Measurements from ENCODE around the gene SERPIND1. TPM values are rescaled to one million over a fixed set of nuclear protein-coding genes. Genes with fewer than 3 reads are reported as not detected.

SERPIND1 gene
- total RNA-seq, 1 donor from 2014 or later = 0.18 TPM

DNA sequence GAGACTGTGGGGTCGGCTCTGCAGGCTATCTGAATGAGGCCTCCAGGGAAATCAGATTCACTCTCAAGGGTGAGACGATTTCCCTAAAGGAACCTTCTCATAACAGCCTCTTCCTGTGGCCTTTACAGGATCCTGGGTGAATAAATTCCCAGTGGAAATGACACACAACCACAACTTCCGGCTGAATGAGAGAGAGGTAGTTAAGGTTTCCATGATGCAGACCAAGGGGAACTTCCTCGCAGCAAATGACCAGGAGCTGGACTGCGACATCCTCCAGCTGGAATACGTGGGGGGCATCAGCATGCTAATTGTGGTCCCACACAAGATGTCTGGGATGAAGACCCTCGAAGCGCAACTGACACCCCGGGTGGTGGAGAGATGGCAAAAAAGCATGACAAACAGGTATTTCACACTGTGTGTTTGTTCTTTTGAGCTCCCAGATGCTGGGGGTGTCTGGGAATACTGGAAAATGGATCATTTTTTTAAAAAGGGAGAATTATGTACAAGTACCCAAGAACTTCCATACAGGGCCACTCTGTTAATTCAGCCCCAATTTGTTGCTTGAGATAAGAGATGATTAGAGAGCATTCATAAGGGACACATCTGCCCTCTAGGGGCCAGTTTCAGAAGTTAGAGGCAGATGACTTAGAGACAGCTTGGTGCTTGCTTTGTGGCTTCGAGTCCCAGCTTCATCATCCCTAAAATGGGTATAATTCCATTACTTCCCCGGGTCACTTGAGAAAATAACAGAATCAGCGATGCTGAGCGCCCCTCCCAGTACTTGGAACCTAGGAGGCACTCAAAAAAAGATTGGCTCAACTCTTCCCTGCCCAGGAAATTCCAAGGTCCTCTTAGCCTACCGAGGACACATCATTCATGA lies 10.2 kb downstream of the SERPIND1 start:
- TF ChIP-seq, protein P1, sequence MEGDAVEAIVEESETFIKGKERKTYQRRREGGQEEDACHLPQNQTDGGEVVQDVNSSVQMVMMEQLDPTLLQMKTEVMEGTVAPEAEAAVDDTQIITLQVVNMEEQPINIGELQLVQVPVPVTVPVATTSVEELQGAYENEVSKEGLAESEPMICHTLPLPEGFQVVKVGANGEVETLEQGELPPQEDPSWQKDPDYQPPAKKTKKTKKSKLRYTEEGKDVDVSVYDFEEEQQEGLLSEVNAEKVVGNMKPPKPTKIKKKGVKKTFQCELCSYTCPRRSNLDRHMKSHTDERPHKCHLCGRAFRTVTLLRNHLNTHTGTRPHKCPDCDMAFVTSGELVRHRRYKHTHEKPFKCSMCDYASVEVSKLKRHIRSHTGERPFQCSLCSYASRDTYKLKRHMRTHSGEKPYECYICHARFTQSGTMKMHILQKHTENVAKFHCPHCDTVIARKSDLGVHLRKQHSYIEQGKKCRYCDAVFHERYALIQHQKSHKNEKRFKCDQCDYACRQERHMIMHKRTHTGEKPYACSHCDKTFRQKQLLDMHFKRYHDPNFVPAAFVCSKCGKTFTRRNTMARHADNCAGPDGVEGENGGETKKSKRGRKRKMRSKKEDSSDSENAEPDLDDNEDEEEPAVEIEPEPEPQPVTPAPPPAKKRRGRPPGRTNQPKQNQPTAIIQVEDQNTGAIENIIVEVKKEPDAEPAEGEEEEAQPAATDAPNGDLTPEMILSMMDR (IDR thresholded peaks at IDR 0.05; ENCODE audit: unreplicated experiment) = peak; percentile 55
- H3K27ac Mint-ChIP-seq (ENCODE audit: unreplicated experiment) = peak overlapping the region; percentile 32
- H3K9me3 Mint-ChIP-seq (ENCODE audit: unreplicated experiment) = no peaks in the 10 kb centered on the region

DNA sequence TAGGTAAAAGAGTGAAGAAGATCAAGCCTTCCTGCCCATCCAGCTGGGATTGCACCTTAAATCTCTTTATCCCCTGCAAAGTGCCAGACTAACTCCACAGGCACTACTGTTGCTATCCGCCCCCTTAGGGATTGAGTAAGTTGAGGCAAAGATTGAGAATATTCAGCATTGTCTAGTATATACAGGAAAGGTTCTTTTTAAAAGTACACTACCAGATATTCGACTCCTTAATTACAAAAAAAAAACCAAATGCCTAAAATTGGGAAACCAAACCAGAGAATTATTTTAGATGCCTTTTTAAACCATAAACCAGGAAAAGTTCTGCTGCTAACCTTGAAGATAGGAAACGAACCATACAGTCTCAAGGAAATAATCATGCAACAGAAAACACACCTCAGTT lies 11.5 kb downstream of the SERPIND1 start:
- no peak overlapping the region for H3K4me3 Mint-ChIP-seq (ENCODE audit: unreplicated experiment)
- no peaks in the 10 kb centered on the region for H3K9me3 Mint-ChIP-seq (ENCODE audit: unreplicated experiment)
- H3K27ac Mint-ChIP-seq (ENCODE audit: unreplicated experiment) = no peak overlapping the region
- H3K4me1 Mint-ChIP-seq (ENCODE audit: unreplicated experiment) = no peaks in the 10 kb centered on the region
- peaks cover 14% of the 10 kb centered on the region for H3K36me3 Mint-ChIP-seq (ENCODE audit: low read depth, unreplicated experiment)
- DNase-seq (ENCODE audit: low spot score) = no peak
- peaks cover 4% of the 10 kb centered on the region for H3K27me3 Mint-ChIP-seq (ENCODE audit: unreplicated experiment)
- TF ChIP-seq, protein P1 (IDR thresholded peaks at IDR 0.05; ENCODE audit: unreplicated experiment) = no peak

More for the DNA sequence above, 10.2 kb downstream of the SERPIND1 start:
- H3K27me3 Mint-ChIP-seq (ENCODE audit: unreplicated experiment) = peaks cover 4% of the 10 kb centered on the region
- H3K36me3 Mint-ChIP-seq (ENCODE audit: low read depth, unreplicated experiment) = peaks cover 22% of the 10 kb centered on the region
- no peaks in the 10 kb centered on the region for H3K4me1 Mint-ChIP-seq (ENCODE audit: unreplicated experiment)
- peak; percentile 51 for DNase-seq (ENCODE audit: low spot score)
- H3K4me3 Mint-ChIP-seq (ENCODE audit: unreplicated experiment) = no peak overlapping the region

DNA sequence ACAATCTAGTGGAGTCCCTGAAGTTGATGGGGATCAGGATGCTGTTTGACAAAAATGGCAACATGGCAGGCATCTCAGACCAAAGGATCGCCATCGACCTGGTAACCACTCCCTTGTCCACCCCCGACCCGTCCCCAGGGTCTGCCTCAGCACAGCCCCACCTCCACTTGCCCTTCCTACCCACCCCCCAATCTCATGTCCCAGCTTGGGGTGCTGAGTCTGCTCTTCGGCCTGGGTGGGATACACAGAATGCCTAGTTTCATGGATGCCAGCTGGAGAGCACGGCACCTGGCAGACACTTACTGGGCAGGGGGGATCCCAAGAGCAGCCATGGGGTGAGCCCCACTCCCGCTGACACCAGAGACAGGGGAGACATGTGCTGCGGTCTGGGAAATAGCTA lies 12.1 kb downstream of the SERPIND1 start:
- Mint-ChIP-seq H3K36me3 (ENCODE audit: low read depth, unreplicated experiment) (peaks cover 19% of the 10 kb centered on the region), H3K9me3 (ENCODE audit: unreplicated experiment) (no peaks in the 10 kb centered on the region), H3K27me3 (ENCODE audit: unreplicated experiment) (peaks cover 4% of the 10 kb centered on the region), H3K27ac (ENCODE audit: unreplicated experiment) (no peak overlapping the region), H3K4me1 (ENCODE audit: unreplicated experiment) (no peaks in the 10 kb centered on the region), H3K4me3 (ENCODE audit: unreplicated experiment) (no peak overlapping the region)
- TF ChIP-seq, protein P1 (IDR thresholded peaks at IDR 0.05; ENCODE audit: unreplicated experiment) = no peak
- no peak for DNase-seq (ENCODE audit: low spot score)

DNA sequence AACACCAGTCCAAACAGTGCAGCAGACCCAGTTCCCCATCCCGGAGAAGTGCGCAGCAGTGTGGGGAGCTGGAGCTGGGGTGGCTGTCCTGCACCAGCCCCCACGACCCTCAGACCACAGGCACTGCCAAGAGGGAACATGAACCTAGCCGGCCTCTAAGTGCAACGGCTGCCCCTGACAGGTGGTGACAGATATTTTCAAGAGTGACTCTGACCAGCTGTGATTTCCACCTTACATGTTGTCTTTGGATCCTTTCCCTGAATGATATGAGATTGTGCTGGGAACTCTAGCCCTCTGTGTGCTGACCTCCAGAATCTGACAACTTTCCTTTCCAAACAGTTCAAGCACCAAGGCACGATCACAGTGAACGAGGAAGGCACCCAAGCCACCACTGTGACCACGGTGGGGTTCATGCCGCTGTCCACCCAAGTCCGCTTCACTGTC lies 12.6 kb downstream of the SERPIND1 start:
- no peaks in the 10 kb centered on the region for H3K9me3 Mint-ChIP-seq (ENCODE audit: unreplicated experiment)
- H3K4me3 Mint-ChIP-seq (ENCODE audit: unreplicated experiment) = no peak overlapping the region
- H3K36me3 Mint-ChIP-seq (ENCODE audit: low read depth, unreplicated experiment) = peaks cover 22% of the 10 kb centered on the region
- H3K27ac Mint-ChIP-seq (ENCODE audit: unreplicated experiment) = no peak overlapping the region
- TF ChIP-seq, protein P1 (IDR thresholded peaks at IDR 0.05; ENCODE audit: unreplicated experiment) = no peak
- no peak for DNase-seq (ENCODE audit: low spot score)
- H3K4me1 Mint-ChIP-seq (ENCODE audit: unreplicated experiment) = no peaks in the 10 kb centered on the region
- H3K27me3 Mint-ChIP-seq (ENCODE audit: unreplicated experiment) = peaks cover 4% of the 10 kb centered on the region

DNA sequence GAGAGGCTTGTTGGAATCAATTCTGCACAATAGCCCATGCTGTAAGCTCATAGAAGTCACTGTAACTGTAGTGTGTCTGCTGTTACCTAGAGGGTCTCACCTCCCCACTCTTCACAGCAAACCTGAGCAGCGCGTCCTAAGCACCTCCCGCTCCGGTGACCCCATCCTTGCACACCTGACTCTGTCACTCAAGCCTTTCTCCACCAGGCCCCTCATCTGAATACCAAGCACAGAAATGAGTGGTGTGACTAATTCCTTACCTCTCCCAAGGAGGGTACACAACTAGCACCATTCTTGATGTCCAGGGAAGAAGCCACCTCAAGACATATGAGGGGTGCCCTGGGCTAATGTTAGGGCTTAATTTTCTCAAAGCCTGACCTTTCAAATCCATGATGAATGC lies 13.3 kb downstream of the SERPIND1 start:
- Mint-ChIP-seq H3K27ac (ENCODE audit: unreplicated experiment) (no peak overlapping the region), H3K27me3 (ENCODE audit: unreplicated experiment) (peaks cover 4% of the 10 kb centered on the region), H3K36me3 (ENCODE audit: low read depth, unreplicated experiment) (peaks cover 24% of the 10 kb centered on the region), H3K4me3 (ENCODE audit: unreplicated experiment) (no peak overlapping the region), H3K4me1 (ENCODE audit: unreplicated experiment) (no peaks in the 10 kb centered on the region), H3K9me3 (ENCODE audit: unreplicated experiment) (no peaks in the 10 kb centered on the region)
- TF ChIP-seq, protein P1 (IDR thresholded peaks at IDR 0.05; ENCODE audit: unreplicated experiment) = no peak
- no peak for DNase-seq (ENCODE audit: low spot score)
